CD14-positive monocyte (primary cell): ENCODE results near the gene GPC6. TPM values are rescaled to one million over a fixed set of nuclear protein-coding genes. Genes with fewer than 3 reads are reported as not detected.

Source experiments
- DNase-seq, 3 donors: peaks; one replicate each; pipeline ENCODE4 v3.0.0-alpha.2; 2011 to 2022
- H2AFZ ChIP-seq: 2 replicates; pipeline ENCODE4 v1.6.0; 2012; ENCODE audit warnings: mild to moderate bottlenecking, low read depth, low read length, inconsistent platforms; ENCODE audit not compliant: insufficient read depth, poor library complexity, severe bottlenecking
- H3K27ac ChIP-seq, 2 donors: 1 replicate in 1 of 2; 2 replicates in 1 of 2; pipeline ENCODE4 v1.5.1; 2012 to 2013; ENCODE audit warnings: low read length in 2 of 2, control low read depth in 1 of 2, inconsistent platforms in 1 of 2, low read depth in 1 of 2, mild to moderate bottlenecking in 1 of 2
- H3K27me3 ChIP-seq, 2 donors: one replicate each; pipeline versions ENCODE4 v1.6.0 to v1.6.1; 2011 to 2013; ENCODE audit warnings: low read length in 2 of 2; ENCODE audit not compliant: control insufficient read depth in 2 of 2, insufficient read depth in 2 of 2
- H3K36me3 ChIP-seq, 2 donors: replicated peaks in 1 of 2; 1 replicate in 1 of 2; 2 replicates in 1 of 2; pipeline versions ENCODE4 v1.5.1 to v1.6.1; 2012 to 2013; ENCODE audit warnings: low read length in 2 of 2, control low read depth in 1 of 2, inconsistent platforms in 1 of 2, mild to moderate bottlenecking in 1 of 2; ENCODE audit not compliant: insufficient read depth in 2 of 2, control insufficient read depth in 1 of 2
- H3K4me1 ChIP-seq, 2 donors: 1 replicate in 1 of 2; 2 replicates in 1 of 2; pipeline versions ENCODE4 v1.5.1 to v1.6.1; 2012 to 2013; ENCODE audit warnings: low read length in 2 of 2, control low read depth in 1 of 2, inconsistent platforms in 1 of 2, mild to moderate bottlenecking in 1 of 2, moderate library complexity in 1 of 2; ENCODE audit not compliant: insufficient read depth in 2 of 2, control insufficient read depth in 1 of 2
- H3K4me2 ChIP-seq: replicated peaks from 2 replicates; pipeline ENCODE3; 2012; ENCODE audit warnings: low read length, moderate library complexity, mild to moderate bottlenecking; ENCODE audit not compliant: poor library complexity, severe bottlenecking; ENCODE audit errors: extremely low read depth
- H3K4me3 ChIP-seq, 3 experiments: fragments of 200-600 bp in 1 of 3; sonication (generic) in 1 of 3; replicated peaks in 1 of 3; 1 replicate in 2 of 3; 2 replicates in 1 of 3; pipeline ENCODE4 v1.5.1; 2011 to 2013; ENCODE audit warnings: low read length in 3 of 3, mild to moderate bottlenecking in 3 of 3, control low read depth in 2 of 3, low read depth in 2 of 3, inconsistent platforms in 1 of 3, moderate library complexity in 1 of 3
- H3K79me2 ChIP-seq: 2 replicates; pipeline ENCODE4 v1.6.0; 2012; ENCODE audit warnings: mild to moderate bottlenecking, control low read depth, inconsistent platforms, low read length, moderate library complexity; ENCODE audit not compliant: insufficient read depth
- H3K9ac ChIP-seq: 2 replicates; pipeline ENCODE4 v1.6.0; 2017; ENCODE audit warnings: low read length, mild to moderate bottlenecking; ENCODE audit not compliant: insufficient read depth, poor library complexity, severe bottlenecking
- H3K9me3 ChIP-seq, 2 donors: replicated peaks in 1 of 2; 1 replicate in 1 of 2; 2 replicates in 1 of 2; pipeline versions ENCODE4 v1.5.1 to v1.6.1; 2012 to 2013; ENCODE audit warnings: low read length in 2 of 2, control low read depth in 1 of 2; ENCODE audit not compliant: control insufficient read depth in 1 of 2, insufficient read depth in 1 of 2
- H4K20me1 ChIP-seq: 2 replicates; pipeline ENCODE4 v1.6.0; 2012; ENCODE audit warnings: mild to moderate bottlenecking, low read length, control low read depth, moderate library complexity; ENCODE audit not compliant: insufficient read depth
- H3K27ac Mint-ChIP-seq, 7 donors: one replicate each; pipeline ENCODE4 v1.8.0; 2020; ENCODE audit warnings: mild to moderate bottlenecking in 7 of 7, mixed read lengths in 7 of 7, moderate library complexity in 6 of 7, inconsistent platforms in 2 of 7
- H3K27me3 Mint-ChIP-seq, 3 donors: one replicate each; pipeline ENCODE4 v1.8.0; 2021 to 2022; ENCODE audit warnings: low read depth in 3 of 3, mild to moderate bottlenecking in 3 of 3, mixed read lengths in 3 of 3, moderate library complexity in 3 of 3, inconsistent platforms in 1 of 3
- H3K36me3 Mint-ChIP-seq, 2 donors: one replicate each; pipeline ENCODE4 v1.8.0; 2020; ENCODE audit warnings: mixed read lengths in 2 of 2, inconsistent platforms in 1 of 2, mild to moderate bottlenecking in 1 of 2
- H3K4me1 Mint-ChIP-seq: one replicate; pipeline ENCODE4 v1.8.0; 2020; ENCODE audit warnings: mild to moderate bottlenecking, mixed read lengths
- H3K4me3 Mint-ChIP-seq, 2 donors: one replicate each; pipeline ENCODE4 v1.8.0; 2020; ENCODE audit warnings: mild to moderate bottlenecking in 2 of 2, mixed read lengths in 2 of 2, moderate library complexity in 1 of 2
- H3K9me3 Mint-ChIP-seq, 7 donors: one replicate each; pipeline ENCODE4 v1.8.0; 2020 to 2022; ENCODE audit warnings: mixed read lengths in 7 of 7, mild to moderate bottlenecking in 6 of 7, moderate library complexity in 6 of 7, inconsistent platforms in 2 of 7
- WGBS: methylation state at CpG from one replicate; pipeline ENCODE4 v1.1.5; 2013; ENCODE audit warnings: missing lambda C conversion rate; ENCODE audit not compliant: insufficient coverage; 5-methylcytosine and 5-hydroxymethylcytosine counted together
- intact Hi-C, 2 donors: fragments of 100-400 bp; cut with micrococcal nuclease; formaldehyde crosslinking; loops; one replicate each; pipeline versions ENCODE4 v1.15.0 to v1.15.1; 2023
- polyA plus RNA-seq, 3 donors: library from polyadenylated mRNA; depleted of rRNA in 1 of 3; unstranded in 2 of 3; stranded (reverse) in 1 of 3; fragments of 300-500 nt in 2 of 3; fragments of >200 nt in 1 of 3; fragmentation: Illumina TruSeq in 2 of 3; gene quantifications; 1 replicate in 2 of 3; 2 replicates in 1 of 3; pipeline ENCODE4 v1.2.3, GENCODE V29; 2012 to 2021
- TF ChIP-seq, protein P1 (sequence below): fragments of 200-600 bp; IDR thresholded peaks from one replicate; pipeline ENCODE4 v1.8.0; 2022; ENCODE audit warnings: antibody characterized with exemption, mild to moderate bottlenecking

Gene GPC6
- polyA plus RNA-seq, 3 donors: not detected

DNA sequence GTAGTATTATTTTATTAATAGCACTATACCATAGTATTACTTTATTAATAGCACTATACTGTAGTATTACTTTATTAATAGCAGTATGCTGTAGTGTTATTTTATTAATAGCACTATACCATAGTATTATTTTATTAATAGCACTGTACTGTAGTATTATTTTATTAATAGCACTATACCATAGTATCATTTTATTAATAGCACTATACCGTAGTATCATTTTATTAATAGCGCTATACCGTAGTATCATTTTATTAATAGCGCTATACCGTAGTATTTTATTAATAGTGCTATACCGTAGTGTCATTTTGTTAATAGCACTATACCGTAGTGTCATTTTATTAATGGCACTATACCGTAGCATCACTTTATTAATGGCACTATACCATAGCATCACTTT is 191.8 kb downstream of the GPC6 start:
- Histone ChIP-seq H3K27ac (no peak overlapping the region), H3K4me3 (no peak overlapping the region), H3K36me3 (no peaks in the 10 kb centered on the region), H3K4me1 (no peaks in the 10 kb centered on the region), H3K9ac (no peak overlapping the region), H2AFZ (no peak overlapping the region), H3K27me3 (no peaks in the 10 kb centered on the region), H3K9me3 (no peaks in the 10 kb centered on the region), H4K20me1 (no peaks in the 10 kb centered on the region), H3K4me2 (no peak overlapping the region), H3K79me2 (no peaks in the 10 kb centered on the region)
- no peak overlapping the region for H3K27ac Mint-ChIP-seq
- no peak for DNase-seq
- no CpG with 5 or more reads among the region's 8 CpGs for WGBS
- no peaks in the 10 kb centered on the region for H3K36me3 Mint-ChIP-seq
- H3K9me3 Mint-ChIP-seq: peaks cover 0 to 4% (median 0%) of the 10 kb centered on the region in 7 donors
- H3K4me3 Mint-ChIP-seq: no peak overlapping the region
- TF ChIP-seq, protein P1, sequence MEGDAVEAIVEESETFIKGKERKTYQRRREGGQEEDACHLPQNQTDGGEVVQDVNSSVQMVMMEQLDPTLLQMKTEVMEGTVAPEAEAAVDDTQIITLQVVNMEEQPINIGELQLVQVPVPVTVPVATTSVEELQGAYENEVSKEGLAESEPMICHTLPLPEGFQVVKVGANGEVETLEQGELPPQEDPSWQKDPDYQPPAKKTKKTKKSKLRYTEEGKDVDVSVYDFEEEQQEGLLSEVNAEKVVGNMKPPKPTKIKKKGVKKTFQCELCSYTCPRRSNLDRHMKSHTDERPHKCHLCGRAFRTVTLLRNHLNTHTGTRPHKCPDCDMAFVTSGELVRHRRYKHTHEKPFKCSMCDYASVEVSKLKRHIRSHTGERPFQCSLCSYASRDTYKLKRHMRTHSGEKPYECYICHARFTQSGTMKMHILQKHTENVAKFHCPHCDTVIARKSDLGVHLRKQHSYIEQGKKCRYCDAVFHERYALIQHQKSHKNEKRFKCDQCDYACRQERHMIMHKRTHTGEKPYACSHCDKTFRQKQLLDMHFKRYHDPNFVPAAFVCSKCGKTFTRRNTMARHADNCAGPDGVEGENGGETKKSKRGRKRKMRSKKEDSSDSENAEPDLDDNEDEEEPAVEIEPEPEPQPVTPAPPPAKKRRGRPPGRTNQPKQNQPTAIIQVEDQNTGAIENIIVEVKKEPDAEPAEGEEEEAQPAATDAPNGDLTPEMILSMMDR: no peak
- H3K27me3 Mint-ChIP-seq: no peaks in the 10 kb centered on the region
- H3K4me1 Mint-ChIP-seq: no peaks in the 10 kb centered on the region
- intact Hi-C loops: no loop called here

DNA sequence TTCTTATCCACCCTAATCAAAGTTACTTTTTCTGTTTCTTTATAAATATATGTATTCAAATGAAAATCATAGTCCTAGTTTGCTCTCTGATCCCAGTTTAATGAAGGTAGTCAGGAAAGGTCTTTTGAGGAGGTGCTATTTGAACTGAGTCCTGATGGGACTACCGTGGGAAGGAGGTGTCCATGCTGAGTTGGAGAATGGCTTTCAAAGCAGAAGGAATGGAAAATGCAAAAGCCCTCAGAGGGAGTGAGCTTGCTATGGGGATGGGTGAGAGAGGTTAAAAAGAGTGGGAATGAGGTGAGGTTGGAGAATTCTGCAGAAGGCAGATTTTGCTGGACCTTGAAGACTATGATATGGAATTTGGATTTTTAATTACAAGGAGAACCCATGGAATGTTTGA is 193.6 kb downstream of the GPC6 start:
- no peak for DNase-seq
- WGBS: 79% methylated on average over 1 of the region's 1 CpG
- intact Hi-C loops: no loop called here
- Histone ChIP-seq H3K79me2 (no peaks in the 10 kb centered on the region), H2AFZ (no peak overlapping the region), H3K4me2 (no peak overlapping the region), H3K4me1 (no peaks in the 10 kb centered on the region), H3K36me3 (no peaks in the 10 kb centered on the region), H3K4me3 (no peak overlapping the region), H3K27ac (no peak overlapping the region), H3K27me3 (no peaks in the 10 kb centered on the region), H3K9me3 (peaks cover 0 to 4% of the 10 kb centered on the region in 2 donors), H3K9ac (no peak overlapping the region), H4K20me1 (no peaks in the 10 kb centered on the region)
- Mint-ChIP-seq H3K27me3 (no peaks in the 10 kb centered on the region), H3K36me3 (no peaks in the 10 kb centered on the region), H3K4me1 (no peaks in the 10 kb centered on the region), H3K9me3 (peaks cover 0 to 10% (median 3%) of the 10 kb centered on the region in 7 donors), H3K27ac (no peak overlapping the region), H3K4me3 (no peak overlapping the region)
- TF ChIP-seq, protein P1: no peak
